OCI-M2 (cell line): ENCODE results near the gene ZNF470.
A peak's percentile ranks its signal among the peaks of the same experiment; 100 is the strongest.

Source experiments
- DNase-seq: peaks from one replicate; lab custom pipeline; 2025; ENCODE audit not compliant: unreplicated experiment; lab: John Stamatoyannopoulos, UW

ZNF470 gene

DNA sequence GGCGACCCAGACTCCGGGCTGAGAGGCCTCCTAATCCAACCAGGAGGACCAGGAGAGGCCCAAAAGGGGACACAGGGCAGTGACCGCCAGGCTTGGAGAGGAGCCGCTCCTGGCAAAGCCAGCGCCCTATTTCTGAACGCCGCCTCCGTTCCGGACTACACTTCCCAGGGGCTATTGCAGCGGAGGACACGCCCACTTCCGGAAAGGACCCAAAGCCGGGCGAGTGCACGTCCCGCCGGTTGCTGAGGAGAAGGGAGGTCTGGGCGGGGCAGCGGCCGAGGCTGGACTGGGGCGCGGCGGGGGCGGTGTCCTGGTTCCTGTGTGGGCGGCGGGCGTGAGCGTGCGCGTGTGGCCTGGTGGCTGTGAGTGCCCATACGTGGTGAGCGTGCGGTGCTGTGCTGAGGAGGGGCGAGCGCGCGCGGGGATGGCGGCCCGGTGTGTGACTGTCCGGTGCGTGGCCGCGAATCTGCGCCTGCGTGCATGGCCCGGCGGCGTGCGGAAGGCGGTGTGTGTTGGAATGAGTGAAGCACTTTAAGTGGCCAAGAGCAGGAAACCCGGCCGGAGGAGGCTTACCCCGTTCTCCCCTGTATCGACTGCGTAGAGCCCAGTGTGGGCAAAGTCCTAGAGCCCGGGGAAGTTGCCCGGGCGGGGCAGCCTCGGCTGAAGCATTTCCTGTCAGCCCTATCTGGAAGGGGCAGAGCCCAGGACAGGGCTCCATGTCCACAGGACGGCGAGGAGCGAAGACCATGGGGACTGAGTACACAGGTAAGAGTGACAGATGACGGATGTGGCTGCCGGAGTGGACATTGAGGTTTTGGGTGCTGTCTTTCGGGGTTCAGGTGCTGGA lies at the start of gene ZNF470:
TSS of gene ZNF470 (plus strand) at position 195 of the 847 bp plus-strand sequence. CDS start 2,844 bp downstream, outside the sequence.
- DNase-seq: peak; percentile 61

DNA sequence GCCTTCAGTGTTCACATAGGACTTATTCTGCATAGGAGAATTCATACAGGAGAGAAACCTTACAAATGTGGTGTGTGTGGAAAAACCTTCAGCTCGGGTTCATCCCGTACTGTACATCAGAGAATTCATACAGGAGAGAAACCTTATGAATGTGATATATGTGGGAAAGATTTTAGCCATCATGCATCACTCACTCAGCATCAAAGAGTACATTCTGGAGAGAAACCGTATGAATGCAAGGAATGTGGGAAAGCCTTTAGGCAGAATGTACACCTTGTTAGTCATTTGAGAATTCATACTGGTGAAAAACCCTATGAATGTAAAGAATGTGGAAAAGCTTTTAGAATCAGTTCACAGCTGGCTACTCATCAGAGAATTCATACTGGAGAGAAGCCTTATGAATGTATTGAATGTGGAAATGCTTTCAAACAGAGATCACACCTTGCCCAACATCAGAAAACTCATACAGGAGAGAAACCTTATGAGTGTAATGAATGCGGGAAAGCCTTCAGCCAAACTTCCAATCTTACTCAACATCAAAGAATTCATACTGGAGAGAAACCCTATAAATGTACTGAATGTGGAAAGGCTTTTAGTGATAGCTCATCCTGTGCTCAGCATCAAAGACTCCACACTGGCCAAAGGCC lies 41.9 kb upstream of the ZNF470 start:
- DNase-seq: no peak

DNA sequence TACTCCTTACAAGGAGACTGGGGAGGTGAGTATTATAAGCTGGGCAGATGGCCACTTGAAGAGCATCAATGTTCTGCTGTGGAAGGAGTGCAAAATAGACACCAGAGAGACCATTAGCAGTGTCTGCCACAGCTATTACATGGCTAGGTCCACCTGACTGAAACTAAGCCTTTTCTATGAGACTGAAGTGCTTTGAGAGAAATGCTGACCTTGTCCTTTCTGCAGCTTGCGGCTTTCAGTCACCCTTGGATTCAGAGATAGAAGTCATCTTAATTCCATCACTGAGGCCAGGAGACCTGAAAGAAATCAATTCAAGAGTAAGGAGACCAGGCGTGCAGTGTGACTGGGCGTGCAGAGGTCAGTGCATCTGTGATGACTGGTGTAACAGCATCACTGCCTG lies 29.8 kb upstream of the ZNF470 start:
- no peak for DNase-seq

DNA sequence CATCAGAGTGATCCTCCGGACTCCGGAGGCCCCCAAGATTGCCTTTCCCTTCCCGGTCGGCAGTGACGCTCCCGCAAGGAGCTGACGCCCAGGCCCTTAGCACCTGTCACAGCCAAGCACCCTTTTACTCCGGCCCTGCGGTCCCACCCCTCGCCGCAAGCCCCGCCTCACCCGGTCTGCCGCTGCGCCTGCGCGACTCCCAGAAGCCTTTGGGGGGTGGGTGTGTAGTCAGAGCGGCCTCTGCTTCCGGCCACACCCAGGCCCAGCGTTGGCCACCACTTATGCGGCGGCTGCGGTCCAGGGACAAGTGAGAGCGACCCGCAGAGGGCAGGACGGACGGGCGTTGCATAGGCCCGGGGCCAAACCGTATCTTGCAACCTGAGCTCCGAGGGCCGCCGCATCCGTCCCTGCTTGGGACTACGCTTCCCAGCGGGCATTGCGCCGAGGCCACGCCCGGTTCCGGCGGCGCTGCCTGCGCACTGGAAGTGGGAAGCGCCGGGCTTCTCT lies 29.0 kb upstream of the ZNF470 start:
- peak; percentile 53 for DNase-seq

DNA sequence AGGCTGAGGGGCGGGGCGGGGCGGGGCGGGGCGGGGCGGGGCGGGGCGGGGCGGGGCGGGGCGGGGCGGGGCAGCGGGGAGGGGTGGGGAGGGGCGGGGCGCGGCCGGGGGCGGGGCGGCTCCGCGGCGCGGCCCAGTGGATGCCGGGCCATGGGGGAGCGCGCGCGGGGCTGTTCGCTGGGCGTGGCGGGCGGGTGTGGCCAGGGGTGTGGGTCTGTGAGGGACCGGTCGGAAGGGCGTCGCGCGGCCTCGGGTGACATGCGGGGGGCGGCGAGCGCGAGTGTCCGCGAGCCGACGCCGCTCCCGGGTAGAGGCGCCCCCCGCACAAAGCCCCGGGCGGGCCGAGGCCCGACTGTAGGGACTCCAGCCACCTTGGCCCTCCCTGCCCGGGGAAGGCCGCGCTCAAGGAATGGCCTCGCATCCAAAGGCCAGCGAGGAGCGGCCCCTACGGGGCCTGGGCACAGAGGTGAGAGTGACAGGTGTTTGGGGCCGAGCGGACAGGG lies 28.5 kb upstream of the ZNF470 start, which contains the start of gene ZFP28:
TSS of gene ZFP28 (plus strand) at position 188 of the 503 bp plus-strand sequence. CDS start at position 259, 71 bp downstream.
- no peak for DNase-seq

DNA sequence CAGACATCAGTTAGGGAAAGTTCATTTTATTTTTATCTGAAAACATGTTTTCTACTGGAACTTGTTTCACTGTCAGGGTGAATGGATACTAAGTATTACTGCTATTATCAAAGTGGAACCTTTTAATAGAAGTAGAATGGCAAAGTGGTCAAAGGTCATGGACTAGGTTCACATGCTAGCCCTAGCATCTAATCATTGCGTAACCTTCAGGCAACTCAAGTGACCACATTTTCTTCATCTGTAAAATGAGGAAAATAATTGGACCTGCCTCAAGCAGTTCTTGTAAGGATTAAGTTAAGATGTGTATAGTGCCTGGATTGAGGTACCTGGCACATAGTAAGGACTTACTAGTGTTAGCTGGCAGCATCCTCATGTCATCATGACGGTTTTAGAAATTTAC lies 23.5 kb upstream of the ZNF470 start:
- DNase-seq: no peak

DNA sequence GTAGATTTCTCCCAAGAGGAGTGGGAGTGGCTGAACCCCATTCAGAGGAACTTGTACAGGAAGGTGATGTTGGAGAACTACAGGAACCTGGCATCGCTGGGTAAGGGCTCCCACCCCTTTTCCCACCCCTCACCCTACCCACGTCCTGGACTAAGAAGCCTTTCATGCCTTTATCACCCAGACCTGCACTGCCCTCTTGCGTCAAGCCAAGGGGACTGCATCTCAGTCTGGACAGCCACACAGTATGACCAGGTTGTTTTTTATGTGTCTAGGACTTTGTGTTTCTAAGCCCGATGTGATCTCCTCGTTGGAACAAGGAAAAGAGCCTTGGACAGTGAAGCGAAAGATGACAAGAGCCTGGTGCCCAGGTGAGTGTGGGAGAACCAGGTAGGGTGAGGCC lies 19.7 kb upstream of the ZNF470 start:
- DNase-seq: no peak

DNA sequence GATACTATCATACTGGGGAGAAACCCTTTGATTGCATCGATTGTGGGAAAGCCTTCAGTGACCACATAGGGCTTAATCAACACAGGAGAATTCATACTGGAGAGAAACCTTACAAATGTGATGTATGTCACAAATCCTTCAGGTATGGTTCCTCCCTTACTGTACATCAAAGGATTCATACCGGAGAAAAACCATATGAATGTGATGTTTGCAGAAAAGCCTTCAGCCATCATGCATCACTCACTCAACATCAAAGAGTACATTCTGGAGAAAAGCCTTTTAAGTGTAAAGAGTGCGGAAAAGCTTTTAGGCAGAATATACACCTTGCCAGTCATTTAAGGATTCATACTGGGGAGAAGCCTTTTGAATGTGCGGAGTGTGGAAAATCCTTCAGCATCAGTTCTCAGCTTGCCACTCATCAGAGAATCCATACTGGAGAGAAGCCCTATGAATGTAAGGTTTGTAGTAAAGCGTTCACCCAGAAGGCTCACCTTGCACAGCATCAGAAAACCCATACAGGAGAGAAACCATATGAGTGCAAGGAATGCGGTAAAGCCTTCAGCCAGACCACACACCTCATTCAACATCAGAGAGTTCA lies 12.9 kb upstream of the ZNF470 start:
- DNase-seq: no peak

DNA sequence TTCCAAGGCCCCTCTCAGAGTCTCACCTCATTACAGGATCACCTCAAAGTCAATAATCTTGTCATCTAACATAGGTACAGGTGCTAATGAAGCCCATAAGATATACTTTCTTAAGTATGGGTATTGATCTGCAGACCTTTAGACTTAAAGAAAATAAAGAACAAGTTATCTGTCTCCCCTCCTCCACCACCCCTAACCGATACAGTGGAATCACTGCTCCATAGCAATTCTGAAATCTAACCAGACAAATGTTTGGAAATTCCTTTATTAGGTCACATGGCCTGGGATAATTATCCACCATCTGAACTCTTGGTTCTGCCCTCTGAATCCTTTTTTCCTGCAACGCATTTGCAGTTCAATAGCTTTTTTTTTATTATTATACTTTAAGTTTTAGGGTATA lies 4.5 kb upstream of the ZNF470 start:
- no peak for DNase-seq

DNA sequence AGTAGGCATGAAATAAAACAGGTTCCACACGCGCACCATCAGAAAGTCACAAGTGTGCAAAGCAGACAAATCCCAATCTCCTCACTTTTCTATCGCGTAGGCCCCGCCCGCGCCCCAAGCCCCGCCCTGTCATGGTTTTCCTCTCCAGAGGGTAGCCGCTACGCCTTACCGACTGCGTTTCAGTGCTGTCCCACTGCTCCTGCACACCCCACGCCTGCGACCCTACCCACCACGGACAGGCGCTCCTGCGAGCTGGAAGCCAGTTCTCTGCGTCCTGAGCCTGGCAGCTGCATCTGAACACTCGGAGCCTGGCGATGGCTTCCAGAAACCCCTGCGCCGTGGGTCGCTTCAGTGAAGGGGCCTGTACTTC lies 379 bp upstream of the ZNF470 start:
- no peak for DNase-seq

DNA sequence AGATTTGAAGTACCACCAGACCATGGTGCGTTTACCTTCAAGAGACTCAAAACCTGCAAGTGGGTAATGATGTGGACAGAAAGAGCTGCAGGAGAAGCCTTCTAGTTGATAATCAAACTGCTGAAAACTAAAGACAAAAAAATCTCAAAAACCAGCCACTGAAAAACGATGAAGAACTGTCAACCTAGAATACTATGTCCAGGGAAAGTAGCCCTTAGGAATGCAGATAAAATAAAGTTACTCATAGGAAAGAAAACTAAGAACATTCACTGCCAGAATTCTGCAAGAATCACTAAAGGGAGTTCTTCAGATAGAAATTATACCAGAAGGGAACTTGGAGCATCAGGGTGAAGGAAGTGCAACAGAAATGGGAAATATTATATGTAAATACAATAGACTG lies 5.3 kb downstream of the ZNF470 start:
- no peak for DNase-seq

DNA sequence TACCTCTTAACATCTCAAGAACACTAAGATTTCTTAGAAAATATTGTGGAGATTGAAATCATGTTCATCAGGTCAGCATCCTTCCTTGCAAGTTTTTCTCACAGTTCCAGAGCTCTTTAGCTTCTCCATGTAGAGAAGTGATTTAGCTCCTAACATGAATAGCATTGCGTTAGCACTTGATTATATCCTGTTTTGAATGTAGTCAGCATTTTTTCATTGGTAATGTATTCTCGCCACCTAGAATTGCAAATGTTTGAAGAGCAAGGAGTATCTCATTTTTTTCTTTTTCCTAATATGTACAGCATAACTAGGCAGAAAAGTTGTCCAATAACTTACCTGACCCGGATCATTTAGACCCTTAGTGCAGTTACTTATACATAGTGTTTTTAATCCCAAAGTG lies 6.6 kb downstream of the ZNF470 start:
- no peak for DNase-seq

DNA sequence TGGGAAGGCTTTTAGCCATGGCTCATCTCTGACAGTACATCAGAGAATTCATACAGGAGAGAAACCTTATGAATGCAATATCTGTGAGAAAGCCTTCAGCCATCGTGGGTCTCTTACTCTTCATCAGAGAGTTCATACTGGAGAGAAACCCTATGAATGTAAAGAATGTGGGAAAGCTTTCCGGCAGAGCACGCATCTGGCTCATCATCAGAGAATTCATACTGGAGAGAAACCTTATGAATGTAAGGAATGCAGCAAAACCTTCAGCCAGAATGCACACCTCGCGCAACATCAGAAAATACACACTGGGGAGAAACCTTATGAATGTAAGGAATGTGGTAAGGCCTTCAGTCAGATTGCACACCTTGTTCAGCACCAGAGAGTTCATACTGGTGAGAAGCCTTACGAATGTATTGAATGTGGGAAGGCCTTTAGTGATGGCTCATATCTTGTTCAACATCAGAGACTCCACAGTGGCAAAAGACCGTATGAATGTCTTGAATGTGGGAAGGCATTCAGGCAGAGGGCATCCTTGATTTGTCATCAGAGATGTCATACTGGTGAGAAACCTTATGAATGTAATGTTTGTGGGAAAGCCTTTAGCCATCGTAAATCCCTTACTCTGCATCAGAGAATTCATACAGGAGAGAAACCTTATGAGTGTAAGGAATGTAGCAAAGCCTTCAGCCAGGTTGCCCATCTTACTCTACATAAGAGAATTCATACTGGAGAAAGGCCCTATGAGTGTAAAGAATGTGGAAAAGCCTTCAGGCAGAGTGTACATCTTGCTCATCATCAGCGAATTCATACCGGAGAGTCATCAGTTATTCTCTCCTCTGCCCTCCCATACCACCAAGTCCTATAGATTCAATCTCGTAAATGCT lies 10.7 kb downstream of the ZNF470 start:
- no peak for DNase-seq

DNA sequence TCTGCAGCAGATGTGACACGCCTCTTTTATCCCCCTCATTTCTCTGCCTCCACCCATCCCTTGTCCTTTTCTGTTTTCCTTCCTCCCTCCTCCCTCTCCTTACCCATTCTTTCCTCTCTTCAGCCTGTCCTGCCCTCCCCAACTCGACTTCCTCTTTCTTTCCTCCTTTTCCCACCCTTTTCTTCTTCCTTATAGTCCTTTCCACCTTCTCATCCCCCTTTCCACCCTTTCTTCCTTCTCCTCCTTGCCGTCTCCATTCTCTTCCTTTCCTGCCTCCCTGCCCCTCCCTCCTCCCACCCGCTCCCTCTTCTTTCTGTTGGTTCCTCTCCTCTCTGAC lies 27.1 kb downstream of the ZNF470 start:
- no peak for DNase-seq

DNA sequence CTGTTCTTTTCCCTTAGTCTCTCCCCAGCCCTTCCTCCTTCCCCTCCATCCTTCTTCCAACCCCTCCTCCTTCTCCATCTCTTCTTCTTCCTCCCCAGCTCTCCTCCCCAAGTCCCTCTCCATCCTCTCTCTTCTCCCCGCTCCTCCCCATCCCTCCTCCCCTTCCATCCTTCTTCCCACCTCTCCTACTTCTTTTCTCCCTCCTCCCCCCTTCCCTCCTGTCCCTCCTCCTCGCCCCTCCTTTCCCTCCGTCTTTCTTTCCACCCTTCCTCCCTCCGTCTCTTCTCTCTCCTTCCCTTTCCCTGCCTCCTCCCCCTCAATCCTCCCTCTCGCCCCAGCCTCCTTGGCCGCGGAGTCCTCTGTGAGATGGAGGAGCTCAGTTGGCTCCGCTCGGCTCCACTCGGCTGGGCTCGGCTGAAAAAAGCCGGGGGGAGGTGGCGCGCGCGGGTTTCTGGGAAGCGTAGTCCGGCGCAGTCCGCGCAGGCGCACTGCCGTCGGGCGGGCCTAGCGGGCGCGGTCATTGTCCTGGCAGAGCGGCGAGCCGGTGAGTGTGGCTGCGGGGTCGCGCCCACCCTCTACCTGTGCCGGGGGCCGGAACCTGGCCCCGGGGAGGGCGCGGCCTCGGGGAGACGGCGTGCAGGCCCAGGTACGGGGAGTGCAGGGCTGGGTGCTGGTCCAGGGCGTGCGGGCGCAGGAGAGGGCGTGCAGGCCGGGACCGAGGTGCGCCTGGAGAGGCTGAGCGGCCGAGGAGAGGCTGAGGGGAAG lies 27.7 kb downstream of the ZNF470 start, which contains the start of gene ZNF71:
TSS of gene ZNF71 (plus strand) at position 520 of the 765 bp plus-strand sequence. CDS start 6,257 bp downstream, outside the sequence.
- DNase-seq: peak; percentile 42

DNA sequence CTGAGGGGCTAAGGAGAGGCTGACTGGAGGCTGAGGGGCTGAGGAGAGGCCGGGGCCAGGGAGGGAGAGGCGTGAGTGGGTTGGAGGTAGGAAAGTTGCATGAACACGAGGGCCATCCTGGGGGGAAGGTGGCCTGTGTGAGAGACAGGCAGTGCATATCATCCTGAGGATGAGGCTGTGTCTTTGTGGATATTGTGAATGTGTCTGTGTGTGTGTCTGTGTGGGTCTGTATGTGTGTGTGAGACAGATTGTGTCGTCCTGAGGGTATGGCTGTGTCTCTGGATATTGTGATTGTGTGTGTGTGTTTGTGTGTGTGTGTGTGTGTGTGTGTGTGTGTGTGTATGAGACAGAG lies 28.3 kb downstream of the ZNF470 start:
- DNase-seq: no peak

DNA sequence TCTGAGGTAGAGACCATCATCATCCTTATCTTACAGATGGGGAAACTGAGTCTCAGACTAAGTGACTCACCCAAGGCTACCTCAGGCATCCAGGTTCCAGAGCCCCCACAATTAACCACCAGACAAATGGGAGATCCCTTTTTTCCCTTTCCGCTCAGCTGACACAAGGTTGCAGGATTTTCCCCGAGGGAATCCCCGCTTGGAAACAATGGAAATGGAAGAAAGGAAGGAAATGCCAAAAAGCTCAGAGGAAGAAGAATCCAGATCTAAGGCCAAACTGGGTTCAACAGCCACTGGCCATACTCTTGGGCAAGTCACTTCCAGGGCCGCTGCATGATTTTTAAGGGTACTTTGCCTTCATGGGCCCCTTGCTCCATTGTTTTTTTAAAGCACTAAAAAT lies 29.4 kb downstream of the ZNF470 start:
- DNase-seq: no peak

DNA sequence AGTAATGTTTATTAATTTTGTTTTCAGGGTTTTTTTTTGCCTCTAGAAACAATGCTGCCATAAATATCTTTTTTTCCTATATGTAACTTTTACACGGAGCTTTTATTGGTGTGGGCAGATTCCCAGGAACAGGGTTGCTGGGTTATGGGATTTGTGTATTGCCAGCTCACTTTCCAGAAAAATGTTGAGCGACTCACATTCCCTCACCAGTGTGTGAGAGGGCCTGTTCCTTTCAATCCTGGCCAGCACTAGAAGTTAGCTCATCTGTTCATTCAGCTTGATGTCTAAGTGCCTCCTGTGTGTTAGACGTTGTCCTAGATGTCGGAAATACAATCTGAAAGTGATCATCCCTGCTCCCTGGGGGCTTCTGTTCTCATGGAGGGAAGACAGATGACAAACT lies 30.4 kb downstream of the ZNF470 start:
- no peak for DNase-seq

DNA sequence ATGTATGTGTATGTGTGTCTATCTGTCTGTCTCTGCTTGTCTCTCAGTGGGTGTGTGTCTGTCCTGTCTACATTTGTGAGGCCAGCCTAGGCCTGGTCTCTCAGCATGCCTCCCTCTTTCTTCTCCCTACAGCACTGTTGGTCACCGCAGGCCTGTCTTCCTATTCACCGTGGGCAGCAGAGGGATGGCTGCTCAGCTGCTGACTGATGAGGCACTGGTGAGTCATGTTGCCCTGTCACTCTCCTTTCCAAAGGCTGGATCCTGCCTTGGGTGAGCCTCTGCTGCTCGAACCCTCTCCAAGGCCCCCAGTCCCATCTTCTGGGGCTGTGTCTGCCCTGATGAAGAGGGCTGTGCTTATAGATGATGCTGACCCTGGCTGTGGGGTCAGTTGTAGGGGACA lies 34.1 kb downstream of the ZNF470 start:
- no peak for DNase-seq

DNA sequence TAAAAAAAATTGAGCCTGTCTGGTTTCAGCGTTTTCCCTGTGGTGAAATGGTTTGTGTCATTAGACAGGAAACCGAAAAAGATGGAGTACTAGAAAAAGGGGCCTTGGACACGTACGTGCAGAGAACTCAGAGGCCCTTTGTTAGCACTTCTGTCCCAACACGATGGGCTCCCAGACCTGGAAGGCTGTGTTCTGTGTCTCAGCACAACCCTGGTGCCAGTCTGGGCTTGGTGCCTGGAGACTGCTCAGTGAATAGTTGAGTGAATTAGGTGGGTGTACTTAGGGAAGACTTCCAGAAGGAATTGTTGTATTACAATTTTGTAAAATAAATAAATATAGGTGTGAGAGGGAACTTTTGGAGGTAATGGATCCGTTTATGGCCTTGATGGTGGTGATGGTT lies 36.6 kb downstream of the ZNF470 start:
- no peak for DNase-seq
